HT1080 (cell line): ENCODE measurements around the gene SSBP3. TPM values are rescaled to one million over a fixed set of nuclear protein-coding genes. Genes with fewer than 3 reads are reported as not detected.
"Not testable (repeated sequence)": the region's sequence is repeated elsewhere in the genome, so short reads cannot be mapped to it uniquely, and the experiment has no call there.

Source experiments
- DNase-seq: peaks from one replicate; pipeline ENCODE4 v3.0.0-alpha.2; 2015; ENCODE audit warnings: low read depth
- total RNA-seq: library from RNA; depleted of rRNA; stranded (reverse); fragments of >200 nt; shearing (Covaris generic); gene quantifications from 2 replicates; pipeline ENCODE4 v1.2.3, GENCODE V29; 2014

SSBP3 gene
- total RNA-seq, 1 experiment from 2014 or later = 44.1 TPM

DNA sequence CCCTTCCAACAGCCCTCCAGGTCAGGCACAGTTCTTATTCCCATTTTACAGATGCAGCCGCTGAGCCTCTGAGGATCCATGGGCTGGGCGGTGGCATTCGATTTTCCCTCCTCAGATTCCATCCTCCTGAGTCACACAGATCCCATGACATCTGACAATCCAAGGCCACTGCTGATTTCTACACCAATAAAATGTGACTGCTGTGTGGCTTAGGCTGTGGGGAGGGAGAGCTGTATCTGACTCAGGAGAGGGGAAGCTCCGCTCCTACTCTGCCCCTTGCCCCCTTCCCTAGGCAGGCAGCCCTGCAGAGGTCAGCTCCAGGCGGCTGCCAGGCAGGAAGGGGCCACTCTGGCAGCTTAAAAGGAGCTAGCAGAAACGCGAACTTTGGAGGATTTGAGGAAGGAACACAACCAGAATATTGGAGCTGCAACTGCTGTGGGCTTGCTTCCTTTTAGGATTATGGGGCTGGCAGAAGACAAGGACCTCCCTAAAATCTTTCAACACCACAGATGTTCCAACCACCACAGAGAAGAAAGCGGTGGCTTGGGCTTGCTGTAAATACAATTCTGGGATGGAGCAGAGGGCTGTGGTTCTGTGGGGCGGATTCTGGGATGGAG, 156.3 kb downstream of the SSBP3 start:
- peak; percentile 93 for DNase-seq

DNA sequence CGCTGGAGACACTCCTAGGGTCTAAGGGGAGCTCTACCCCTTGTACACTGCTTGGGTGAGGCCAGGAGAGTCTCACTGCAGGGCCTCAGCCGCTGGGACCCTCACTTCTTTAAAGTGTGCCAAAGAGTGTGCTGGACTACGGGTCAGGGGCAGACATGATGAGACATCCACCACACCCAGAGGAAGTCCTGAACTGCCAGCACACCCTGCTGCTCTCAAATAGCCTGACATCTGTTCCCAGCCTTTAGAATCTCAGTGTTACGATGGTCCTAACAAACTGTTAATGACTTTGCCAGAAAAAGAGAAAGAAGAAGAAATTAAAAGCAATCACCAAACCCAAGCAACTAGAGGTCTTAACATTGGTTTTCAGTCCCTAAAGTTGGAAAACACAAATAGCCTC, 157.2 kb downstream of the SSBP3 start:
- peak; percentile 40 for DNase-seq

DNA sequence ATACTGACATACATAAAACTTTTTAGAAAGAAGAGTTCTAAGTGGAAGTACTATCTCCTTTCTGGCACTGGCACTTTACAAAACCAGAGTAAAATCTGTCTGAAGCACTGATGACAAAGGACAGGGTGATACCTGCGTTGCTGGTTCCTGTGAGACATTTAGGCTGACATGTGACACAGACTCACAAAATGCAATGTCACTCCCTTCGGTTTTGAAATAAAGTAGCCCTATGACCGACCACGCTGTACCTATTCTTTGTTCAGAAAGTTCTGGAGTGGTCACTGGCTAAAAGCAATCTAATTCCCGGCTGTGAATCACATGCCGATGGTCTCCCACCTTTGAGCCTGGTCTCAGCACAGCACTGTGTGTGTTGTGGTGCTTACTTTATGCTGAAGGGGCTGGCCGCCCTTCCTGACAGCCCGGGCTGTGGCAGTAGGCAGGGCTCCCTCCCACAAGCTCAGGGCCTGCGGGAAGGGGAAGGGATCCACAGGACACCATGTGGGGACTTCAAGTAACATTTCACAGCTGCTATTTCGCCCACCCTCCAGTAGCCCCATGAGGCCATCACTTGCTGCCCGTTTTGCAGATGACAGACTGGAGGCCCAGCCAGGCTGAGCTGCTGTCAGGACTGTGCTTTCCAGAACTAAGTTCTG, 158.2 kb downstream of the SSBP3 start:
- DNase-seq = no peak

DNA sequence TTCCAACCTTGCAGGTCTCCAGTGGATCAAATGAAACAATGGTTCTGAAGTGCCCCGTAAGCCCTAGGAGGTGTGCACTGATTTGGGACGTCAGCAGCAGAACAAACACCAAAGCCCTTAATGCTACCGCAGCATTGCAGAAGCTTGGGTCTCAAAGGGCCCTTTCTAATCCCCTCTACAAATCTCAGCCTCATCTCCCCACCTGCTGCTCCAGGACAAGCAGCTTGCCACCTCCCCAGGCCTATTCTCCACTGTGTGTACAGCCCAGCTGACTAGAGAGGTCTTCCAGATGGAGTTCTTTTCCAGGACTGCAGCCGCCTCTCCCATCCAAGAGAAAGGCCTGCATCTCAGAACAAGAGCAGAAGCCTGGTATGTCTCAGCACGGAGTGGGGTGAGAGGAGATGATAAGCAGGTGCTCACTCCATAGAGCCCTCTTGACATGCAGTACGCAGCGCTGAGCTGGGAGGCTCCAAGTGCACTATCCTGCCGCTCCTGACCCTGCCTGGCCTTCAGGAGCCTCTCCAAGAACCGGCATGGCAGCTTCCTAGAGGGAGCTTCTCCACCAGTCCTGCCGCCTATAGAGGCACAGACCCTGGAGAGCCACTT, 160.0 kb downstream of the SSBP3 start:
- no peak for DNase-seq

DNA sequence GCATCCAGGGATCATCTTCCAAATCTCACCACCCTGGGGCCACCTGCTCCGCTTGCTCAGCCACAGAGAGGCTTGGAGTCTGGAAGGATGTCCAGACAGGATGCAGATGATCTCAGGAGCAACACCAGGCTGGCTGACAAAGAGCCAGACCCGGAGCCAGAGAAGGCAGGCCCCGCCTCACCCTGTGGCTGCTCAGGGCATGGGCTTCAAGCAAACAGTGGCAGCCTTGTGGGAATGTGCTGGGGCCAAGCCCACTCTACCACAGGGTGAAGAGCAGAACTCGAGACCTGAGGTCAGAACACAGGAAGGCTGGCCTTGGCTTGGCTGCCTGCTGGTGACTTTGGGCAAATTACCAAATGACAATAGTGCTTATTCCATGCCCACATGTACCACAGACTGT, 160.7 kb downstream of the SSBP3 start:
- peak; percentile 71 for DNase-seq

DNA sequence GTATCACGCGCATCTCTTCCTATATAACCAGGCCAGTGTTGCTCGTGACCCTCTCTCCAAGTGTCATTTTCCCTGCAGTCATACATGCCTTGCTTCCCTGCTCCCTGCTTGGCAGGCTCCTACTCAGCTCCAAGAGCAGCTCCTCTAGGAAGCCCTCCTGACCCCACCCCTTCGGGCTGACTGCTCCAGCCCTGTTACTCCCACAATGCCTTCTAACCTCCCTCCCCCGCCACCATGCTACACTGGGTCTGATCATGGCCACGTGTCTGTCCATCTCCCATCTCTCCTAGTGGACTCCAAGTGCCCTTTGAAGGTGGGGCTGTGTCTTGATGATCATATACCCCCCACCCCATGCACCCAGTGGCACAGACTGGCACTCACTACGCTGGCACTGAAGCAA, 161.5 kb downstream of the SSBP3 start:
- DNase-seq = no peak

DNA sequence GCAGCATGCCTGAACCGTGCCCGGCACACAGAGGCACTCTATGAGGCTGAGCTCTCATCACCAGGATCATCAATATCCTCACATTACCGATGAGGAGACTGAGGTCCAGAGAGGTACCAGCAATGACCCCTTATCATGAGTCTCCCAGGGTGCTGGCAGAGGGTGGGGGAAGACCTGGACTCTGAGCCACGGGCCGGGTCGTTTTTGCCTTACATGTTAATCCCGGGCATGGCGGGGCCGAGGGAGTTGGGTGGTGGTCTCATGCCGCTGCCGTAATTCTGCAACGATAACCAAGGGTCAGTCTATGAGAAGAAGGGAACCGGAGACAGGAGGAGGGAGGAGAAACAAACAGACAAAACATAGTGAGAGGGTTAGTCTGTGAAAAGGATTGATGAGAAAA, 163.2 kb downstream of the SSBP3 start:
- no peak for DNase-seq

DNA sequence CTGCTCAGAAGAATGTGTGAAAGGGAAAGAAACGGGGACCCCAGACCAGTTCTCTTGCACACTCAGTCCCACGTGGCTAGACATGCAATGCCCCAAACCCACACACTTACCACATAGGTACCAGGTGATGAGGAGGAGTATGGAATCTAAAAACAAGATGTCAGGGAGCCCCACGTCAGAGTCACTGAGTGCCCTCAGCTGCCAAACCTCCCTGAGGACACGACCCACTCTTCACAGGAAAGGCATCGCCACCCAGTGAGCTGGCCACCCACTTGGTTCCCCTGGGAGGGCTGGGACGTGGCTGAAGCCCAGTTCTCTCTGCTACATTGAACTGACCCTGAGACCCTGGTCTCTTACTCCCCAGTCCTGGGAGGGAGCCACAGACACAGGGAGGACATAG, 164.8 kb downstream of the SSBP3 start:
- DNase-seq = no peak

DNA sequence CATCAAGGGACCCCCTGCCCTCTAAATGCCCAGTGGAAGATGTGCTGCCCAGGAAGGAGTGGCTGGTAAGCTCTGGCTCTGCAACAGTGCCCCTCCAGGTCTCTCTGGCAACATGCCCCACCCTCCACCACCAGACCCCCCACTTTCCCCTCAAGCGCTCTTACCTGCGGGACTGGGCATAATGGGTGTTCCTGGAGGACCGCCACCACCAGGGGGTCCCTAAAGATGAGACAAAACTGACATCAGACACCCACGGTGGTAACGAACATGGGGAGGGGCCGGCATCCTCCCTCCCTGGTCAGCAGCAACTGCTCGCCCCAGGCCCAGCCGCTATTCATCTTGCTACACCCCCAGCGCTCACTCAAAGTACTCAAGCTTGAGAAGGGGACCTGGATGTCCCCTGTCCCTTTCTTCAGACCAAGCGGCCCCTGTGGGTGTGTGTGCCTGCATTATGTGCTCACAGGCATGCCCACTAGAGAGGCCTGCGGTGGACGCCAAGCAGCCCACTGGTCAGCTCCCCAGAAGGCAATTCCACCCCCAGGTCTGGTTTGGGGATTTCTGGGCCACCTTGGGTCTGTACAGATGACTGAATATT, 165.4 kb downstream of the SSBP3 start:
- no peak for DNase-seq

DNA sequence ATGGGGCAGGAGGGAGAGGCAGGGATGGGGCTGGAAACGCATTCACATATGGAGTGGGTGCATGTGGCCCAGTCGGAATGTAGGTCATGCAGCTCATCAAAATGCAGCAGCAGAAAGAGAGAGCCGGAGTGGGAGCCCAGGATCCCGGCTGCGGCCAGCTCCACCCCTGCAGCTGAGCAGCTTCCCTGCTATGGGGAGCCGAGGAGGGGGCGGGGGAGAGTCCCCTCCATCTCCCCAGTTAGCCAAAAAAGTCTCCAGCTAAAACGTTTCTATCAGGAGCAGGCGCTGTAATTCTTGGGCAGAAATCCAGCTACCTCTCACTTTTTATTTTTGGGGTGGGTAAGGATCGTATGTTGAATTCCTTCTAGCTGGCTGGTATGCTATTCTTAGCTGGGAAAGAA, 166.6 kb downstream of the SSBP3 start:
- no peak for DNase-seq

DNA sequence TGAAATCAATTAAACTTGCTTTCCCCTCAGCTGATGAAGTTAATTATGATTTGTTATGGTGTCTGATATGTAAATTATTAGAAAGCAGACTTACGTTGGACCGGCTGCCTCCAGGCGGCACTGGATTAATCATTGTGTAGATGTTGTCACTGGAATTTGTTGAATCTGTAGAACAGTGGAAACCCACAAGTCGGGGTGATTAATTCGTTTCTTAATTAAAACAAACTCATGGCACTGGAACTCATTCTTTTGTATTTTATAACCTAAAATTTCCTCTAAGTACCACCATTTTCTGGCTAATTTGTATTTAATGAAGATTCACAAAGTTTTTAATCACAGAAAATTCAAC, 167.2 kb downstream of the SSBP3 start:
- no peak for DNase-seq

DNA sequence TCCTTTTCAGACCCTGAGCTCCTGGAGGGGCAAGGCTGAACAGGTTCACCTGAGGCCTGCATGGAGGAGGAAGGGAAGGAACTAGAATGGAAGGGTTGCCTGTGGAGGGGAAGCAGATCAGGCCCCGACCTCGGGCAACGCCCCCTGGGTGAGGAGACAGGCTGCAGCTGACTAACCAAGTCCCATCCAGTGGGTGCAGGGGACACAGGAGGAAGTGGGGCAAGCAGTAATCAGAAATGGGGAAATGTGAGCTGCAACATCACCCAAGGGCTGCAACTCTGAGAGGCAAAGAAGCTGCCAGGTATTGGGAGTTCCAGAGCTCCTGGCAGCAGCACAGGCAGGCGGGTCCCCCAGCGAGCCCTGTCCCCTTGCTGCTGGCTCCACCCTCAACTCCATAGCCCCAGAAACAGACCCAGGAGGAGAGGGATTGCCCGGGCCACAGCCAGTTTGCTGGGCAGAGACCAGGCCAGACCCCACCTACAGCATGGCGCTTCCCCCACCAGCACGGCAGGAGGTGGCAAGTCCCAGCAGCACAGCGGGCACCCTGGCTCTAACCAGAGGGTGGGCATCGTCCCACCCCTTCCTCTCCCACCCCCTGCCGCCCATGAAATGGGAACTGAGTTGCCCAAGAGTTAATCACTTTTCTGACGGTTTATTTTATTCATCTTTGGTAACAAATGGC, 167.7 kb downstream of the SSBP3 start:
- no peak for DNase-seq

DNA sequence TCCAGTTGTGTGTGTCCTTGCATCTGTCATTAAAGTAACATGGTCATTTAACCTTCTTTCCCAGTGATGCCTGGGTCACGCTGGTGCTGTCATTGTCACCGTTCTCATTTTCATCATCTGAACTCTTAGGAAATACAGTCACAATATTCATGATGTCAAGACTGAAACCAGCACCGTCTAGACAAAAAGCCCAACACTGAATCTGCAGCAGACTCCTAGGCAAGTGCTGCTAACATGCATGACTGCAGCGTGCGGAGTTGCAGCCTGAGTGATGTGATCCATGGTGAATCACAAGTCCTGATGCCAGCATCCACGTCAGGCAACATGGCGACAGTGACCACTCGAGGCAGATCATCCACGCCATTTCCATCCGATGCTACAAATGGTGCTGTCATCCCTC, 168.6 kb downstream of the SSBP3 start:
- no peak for DNase-seq

DNA sequence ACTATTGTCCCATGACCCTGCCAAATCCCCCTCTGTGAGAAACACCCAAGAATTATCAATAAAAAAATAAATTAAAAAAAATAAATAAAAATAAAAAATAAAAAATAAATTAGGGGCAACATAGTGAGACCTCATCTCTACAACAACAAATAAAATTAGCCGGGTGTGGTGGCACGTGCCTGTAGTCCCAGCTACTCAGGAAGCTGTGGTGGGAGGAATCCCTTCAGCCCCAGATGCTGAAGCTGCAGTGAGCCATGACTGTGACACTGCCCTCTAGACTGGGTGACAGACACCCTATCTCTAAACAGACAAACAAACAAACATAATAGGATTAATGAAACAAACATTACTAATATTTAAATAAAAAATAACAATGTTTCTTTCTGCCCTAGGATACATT, 171.9 kb downstream of the SSBP3 start:
- DNase-seq = no peak

DNA sequence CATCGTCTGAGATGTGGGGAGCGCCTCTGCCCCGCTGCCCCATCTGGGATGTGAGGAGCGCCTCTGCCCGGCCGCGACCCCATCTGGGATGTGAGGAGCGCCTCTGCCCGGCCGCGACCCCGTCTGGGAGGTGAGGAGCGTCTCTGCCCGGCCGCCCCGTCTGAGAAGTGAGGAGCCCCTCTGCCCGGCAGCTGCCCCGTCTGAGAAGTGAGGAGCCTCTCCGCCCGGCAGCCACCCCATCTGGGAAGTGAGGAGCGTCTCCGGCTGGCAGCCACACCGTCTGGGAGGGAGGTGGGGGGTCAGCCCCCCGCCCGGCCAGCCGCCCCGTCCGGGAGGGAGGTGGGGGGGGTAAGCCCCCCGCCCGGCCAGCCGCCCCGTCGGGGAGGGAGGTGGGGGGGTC, 173.0 kb downstream of the SSBP3 start:
- not testable (repeated sequence) for DNase-seq

DNA sequence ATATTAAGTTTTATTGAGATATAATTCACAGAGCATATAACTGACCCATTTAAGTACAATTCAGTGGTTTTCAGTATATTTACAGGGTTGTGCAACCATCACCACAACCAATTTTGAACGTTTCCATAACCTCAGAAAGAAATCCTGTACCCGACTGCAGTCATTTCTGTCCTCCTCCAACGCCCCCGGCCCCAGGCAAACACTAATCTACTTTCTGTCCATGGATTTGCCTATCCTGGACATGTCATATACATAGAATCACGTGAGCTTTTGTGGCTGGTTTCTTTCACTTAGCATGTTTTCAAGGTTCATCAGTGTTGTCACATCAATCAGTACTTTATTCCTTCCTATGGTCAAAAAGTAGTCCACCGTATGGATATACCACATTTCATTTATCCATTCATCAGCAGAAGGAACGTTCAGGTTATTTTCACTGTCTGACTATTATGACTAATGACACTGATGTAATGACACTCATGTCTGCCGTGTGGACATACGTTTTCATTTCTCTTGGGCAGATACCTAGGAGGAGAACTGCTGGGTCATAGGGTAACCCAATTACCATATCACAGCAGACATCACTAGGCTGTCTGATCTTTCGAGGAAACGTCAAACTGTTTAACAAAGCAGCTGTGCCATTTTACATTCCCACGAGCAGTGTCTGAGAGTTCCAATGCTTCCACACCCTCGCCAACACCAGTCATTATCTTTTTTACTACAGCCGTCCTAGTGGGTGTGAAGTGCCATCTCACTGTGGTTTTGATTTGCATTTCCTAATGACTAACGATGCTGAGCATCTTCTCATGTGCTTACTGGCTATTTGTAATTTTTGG, 175.5 kb downstream of the SSBP3 start:
- DNase-seq = no peak

DNA sequence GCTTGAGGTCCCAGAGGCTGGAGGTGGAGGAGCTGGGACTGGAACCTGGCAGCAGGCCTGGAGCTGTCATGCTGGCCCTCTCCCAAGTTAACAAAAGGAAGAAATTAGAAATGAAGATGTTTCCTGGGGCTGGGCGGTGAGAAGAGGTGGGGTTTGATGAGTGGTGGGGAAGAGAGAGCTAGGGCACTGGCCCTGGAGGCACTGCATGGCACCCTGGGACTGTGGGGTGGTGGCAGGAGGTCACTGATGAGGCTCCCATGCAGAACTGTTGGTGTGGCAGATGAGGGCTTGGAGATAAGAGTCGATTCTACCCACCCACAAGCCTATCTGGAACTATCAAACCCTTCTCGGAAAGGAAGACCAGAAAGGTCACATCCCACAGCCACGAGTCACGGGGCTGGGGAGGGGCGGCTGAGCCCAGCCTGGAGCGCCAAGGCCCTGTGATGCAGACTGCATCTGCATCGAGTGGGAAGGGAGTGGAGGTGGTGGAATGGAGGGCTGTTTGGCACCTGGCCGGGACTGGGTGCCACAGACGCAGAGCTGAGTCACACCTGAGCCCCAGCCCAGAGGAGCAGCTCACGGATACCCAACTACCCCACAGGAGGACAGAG, 176.8 kb downstream of the SSBP3 start:
- peak; percentile 82 for DNase-seq

DNA sequence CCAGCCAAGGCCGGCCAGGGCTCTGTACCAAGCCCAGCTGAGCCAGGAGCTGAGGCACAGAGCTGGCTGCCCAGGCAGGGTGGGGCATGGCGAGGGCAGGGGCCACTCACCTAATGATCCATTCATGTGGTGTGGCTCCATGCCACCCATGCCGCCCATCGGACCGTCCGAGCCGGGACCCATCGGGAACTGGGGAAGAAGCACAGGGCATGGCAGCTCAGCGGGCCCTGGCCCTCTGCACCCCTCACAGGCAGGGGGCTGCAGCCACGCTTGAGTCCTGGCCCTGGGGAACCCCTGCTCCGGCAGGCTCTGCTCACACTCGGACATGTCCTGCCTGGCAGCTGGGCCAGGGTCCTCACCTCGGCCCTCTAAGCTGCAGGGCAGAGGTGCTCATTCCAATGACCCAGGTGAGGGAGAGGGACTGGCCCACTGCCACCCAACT, 177.5 kb downstream of the SSBP3 start:
- no peak for DNase-seq

DNA sequence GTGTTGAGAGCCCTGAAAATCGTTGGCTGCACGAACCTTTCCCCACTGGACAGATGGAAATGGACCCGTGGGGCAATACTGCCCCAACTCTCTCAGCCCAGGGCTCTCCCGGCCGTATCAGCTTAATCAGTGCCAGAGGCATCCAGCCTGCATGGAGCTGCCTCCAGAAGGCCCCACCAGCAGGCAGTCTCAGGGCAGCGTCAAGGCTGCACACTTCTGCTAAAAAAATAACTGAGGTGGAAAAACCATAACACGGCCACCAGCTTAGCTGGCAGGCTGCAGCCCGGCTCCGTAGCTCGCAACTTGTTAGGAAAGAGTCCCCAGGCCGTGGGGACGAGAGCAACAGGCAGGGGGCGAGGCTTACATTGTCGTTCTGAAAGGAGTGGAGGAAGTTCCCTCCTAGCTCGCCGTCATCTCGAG, 178.3 kb downstream of the SSBP3 start:
- DNase-seq = no peak

DNA sequence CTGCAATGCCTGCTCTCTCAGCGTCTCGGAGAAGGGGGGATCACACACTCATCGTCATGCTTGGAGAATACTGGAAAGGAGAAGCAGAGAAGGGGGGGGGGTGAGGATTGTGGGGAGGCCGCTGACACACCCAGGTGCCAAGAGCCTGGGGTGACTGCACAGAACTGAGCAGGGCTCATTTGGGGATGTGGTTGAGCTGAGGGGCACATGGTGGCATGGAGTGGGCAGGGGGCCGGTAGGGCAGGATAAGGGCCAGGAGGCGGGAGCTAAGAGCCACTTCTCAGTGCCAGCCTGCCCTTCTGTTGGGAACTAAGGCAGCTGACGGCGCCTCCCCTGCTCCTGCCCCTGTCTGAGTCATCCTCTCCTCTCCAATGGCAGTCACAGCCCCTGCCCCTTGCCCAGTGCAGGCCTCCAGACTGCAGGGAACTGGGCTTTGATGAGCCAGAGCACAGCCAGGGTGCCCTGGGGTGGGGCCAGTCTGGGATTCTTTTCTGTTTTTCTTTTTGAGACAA, 179.0 kb downstream of the SSBP3 start:
- peak; percentile 84 for DNase-seq
